HG03159 (cell line): Measurements from ENCODE around the gene CACNA1A.
"Not testable (repeated sequence)": the region's sequence is repeated elsewhere in the genome, so short reads cannot be mapped to it uniquely, and the experiment has no call there.

Source experiments
- ATAC-seq: cut with Tn5 transposase; IDR thresholded peaks from one replicate; pipeline ENCODE4 v1.9.1; 2021; ENCODE audit warnings: mild to moderate bottlenecking, moderate library complexity; ENCODE audit not compliant: unreplicated experiment

CACNA1A gene

DNA sequence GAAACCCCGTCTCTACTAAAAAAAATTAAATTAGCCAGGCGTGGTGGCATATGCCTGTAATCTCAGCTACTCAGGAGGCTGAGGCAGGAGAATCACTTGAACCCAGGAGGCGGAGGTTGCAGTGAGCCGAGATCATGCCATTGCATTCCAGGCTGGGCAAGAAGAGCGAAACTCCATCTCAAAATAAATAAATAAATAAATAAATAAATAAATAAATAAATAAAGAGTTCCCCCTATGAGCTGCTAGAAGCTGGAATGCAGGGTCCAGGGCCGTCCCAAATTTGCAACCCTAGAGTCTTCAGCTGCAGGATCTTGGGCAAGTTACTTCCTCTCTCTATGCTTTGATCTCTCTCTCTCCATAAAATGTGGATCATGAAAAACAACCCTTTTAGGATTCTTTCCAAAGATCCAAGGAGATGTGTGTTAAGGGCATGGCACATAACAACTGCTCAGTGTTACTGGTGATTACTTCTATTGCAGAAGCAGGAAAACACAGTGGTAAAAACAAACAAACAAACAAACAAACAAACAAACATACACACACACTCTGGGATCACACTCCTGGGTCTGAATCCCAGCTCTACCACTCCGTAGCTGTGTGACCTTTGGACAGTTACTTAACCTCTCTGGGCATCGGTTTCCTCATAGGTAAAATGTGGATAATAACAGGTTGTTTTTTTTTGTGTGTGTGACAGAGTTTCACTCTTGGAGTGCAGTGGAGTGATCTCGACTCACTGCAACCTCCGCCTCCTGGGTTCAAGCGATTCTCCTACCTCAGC lies 78.8 kb downstream of the CACNA1A start:
- ATAC-seq = no peak

DNA sequence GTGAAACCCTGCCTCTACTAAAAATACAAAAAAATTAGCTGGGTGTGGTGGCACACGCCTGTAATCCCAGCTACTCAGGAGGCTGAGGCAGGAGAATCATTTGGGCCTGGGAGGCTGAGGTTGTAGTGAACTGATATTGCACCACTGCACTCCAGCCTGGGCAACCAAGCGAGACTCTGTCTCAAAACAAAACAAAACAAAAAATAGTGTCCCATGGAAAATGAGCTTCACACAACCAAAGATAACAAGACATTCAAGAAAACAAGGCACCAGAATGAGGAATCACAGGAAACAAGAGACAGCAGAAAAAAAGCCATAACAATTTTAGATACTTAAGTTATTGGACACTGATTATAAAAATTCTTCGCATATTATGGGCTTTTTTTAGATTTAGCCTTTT lies 80.4 kb downstream of the CACNA1A start:
- ATAC-seq = not testable (repeated sequence)

- no peak for ATAC-seq
These were observed 81.1 kb downstream of the CACNA1A start for GRCh38 chr19:13425151-13425550.

DNA sequence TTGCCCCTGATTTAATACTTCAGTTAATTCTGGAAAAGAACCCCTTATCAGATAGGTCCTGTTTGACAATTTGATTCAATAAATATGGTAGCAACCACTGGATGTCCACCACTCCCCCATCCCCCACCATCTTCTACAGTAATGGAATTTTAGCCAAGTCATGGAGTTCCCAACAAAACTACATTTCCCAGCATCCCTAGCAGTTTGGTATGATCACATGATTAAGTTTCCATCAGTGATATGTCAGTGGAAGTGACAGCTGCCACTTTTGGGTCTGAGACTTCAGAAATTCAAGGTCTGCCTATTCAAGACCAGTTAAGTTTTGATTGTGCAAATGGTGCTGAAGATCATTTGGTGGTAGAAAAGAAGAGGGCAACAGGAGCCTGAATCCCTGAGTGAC lies 85.5 kb downstream of the CACNA1A start:
- ATAC-seq = no peak

GRCh38 chr19:13417054-13417453 lies 89.2 kb downstream of the CACNA1A start:
- no peak for ATAC-seq

DNA sequence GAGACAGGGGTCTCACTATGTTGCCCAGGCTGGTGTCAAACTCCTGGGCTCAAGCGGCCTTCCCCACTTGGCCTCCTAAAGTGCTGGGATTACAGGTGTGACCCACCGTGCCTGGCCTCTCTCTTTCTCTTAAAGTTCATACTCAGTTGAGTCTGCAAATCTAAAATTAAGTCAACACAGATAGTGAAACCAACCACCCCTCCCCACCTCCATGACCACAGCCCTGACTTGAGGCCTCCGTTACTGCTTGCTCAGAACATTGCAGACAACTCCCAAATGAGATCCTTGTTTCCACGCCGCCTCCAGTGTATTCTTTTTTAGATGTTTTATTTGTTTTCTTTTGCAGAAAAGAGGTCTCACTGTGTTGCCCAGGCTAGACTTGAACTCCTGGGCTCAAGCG lies 94.4 kb downstream of the CACNA1A start:
- no peak for ATAC-seq

GRCh38 chr19:13410946-13411345 lies 95.3 kb downstream of the CACNA1A start:
- no peak for ATAC-seq

DNA sequence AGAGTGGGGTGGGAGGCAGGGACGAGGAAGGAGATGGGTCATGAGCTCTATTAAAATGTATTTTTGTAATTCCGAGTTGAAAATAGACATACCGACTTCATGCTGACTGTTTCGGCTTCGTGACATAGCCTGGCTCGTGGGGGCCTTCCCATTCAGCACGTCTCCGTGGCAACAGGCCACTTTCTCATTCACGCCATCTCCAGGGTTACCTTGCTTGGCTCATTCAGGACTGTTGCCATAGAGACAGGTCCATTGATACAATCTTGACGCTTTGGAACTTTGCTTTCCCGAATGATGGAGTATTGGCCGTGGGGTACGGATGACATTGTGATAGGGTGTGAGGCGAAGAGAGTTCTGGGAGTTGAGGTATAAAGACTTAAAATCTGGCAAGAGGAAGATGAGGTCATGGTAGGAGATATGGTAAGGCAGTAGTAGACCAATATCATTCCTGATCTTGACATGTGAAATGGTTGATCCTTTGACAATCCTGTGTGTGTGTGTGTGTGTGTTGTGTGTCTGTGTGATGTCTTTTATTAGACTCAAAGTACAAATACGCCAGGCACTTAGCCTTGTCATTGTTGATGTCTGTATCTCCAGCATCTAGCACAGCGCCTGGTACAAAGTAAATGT lies 97.3 kb downstream of the CACNA1A start:
- no peak for ATAC-seq

DNA sequence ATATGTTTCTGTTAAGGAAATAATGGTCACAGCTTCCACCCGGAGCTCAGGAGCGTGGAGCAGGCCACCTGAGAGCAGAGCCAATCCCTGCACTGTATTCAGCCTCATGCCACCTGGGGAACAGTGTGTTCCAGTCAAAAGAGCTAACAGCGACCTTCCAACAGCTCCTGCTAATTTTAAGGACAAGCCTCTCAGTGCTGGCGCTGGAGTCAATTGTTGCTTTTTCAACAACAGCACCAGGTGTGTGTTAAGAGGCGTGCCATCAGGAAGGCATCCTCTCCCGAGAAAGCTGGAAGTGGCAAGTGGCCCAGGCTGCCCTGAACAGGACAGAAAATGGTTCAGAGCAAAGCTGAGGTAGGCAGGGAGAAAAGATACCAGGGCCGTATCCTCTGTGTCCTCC lies 102.0 kb downstream of the CACNA1A start:
- ATAC-seq = no peak

GRCh38 chr19:13401388-13401787 lies 104.9 kb downstream of the CACNA1A start:
- ATAC-seq = no peak

GRCh38 chr19:13400296-13400695 lies 106.0 kb downstream of the CACNA1A start:
- no peak for ATAC-seq

DNA sequence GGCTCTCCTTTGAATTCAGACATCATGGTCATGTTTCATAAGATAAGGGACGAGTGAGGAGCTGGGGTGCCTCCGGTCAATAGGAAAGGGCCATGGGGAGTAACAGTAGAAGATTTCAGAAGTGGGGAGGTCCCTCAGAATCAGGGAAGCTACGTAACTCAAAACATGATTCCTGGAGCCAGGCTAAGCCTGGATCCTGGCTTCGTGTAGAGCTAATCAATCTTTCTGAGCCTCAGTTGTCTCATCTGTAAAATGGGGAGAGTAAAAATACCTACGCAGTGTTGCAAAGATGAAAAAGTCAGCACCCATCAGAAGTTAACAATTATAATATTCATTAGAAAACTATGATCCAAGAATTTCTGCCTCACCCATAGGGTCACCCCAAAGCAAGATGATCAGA lies 106.5 kb downstream of the CACNA1A start:
- ATAC-seq = no peak

GRCh38 chr19:13398780-13399726 lies 107.2 kb downstream of the CACNA1A start:
- ATAC-seq = no peak

- no peak for ATAC-seq
These were observed 108.1 kb downstream of the CACNA1A start for GRCh38 chr19:13398182-13398581.

DNA sequence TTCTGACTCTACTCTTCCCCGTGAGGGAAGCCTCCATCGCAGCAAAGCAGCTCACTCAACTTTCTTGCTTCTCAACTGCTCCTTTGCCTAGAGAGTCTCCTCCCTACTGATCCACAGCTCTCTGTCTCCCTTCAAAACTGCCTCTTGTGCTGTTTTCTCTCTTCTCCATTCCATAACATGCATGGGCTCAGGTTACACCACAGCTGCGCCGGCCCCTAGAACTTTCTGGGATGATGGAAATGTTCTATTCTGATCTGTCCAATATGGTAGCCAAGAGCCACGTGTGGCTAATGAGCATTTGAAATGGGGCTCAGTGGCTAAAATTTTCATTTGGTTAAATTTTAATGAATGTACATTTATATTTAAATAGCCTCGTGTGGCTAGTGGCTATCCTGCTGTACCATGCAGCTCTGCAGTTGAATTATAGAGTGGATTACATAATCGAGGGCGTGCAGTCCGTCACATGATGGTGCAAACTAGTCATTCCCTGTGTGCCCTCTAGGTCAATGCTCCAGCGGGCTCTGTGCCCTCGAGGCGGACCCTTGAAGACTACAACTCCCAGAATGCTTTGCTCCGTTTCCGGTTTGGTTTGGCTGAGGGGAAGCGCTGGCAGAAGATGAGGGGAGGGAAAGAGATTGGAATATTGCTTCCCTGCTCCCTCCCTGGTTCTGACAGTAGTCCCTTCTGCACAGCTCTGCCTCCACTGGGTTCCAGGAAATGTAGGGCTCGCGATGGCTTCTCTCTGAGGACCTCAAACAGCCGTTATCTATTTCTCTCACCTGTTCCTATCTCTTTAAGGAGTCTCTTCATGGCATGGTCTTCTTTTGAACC lies 109.8 kb downstream of the CACNA1A start:
- no peak for ATAC-seq

GRCh38 chr19:13382633-13382938 lies 123.7 kb downstream of the CACNA1A start:
- ATAC-seq = no peak

- ATAC-seq = no peak
These were observed 124.2 kb downstream of the CACNA1A start for GRCh38 chr19:13381827-13382632.

GRCh38 chr19:13376537-13376936 lies 129.7 kb downstream of the CACNA1A start:
- no peak for ATAC-seq

DNA sequence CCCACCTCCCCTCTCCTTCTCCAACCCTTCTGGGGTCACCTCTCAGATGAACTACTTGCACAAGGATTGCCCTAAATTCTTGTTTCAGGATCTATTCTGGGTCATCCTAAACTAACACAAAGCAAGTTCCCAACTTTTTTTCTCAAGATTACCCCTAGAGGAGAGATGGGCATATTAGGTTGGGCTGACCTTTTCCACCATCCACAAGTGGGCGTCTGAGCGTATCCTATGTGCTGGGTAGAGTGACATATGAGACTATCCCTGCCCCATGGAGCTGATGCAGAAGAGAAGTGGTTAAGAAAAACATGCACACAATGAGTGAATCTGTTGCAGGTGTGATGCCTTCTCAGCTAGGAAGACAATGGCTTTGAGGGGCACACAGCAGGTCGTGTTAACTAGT lies 132.7 kb downstream of the CACNA1A start:
- no peak for ATAC-seq

DNA sequence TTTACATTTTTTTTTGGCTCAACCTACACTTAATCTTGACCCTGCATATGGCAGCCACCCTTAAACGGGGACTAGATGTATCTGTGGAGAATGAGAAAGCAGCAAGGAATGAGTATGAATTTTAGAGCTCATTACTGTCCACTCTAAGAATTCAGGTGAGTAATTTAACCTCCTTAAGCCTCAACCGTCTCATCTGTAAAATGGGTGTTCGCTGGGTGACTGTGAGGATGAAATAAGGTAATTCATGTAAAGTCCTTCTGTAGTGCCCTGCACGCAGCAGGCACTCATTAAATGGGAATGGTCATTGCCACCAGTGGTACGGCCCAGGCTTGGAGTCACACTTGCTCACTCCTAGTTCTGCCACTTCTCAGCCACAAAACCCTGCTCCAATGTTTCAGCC lies 135.3 kb downstream of the CACNA1A start:
- no peak for ATAC-seq
